Activated CD8-positive, alpha-beta memory T cell treated with anti-CD3 and anti-CD28 coated beads for 24 hours (primary cell): ENCODE results near the gene RBM41.
"Not testable (repeated sequence)": the region's sequence is repeated elsewhere in the genome, so short reads cannot be mapped to it uniquely, and the experiment has no call there.

Experiments
- DNase-seq: peaks from one replicate; pipeline ENCODE4 v3.0.0-alpha.2; 2020

The RBM41 gene

GRCh38 chrX:107118322-107119147 is at the start of gene RBM41:
TSS of gene RBM41 (minus strand) at chrX:107118822. CDS start at chrX:107118773, 49 bp downstream.
- DNase-seq: peak; percentile 78

- DNase-seq: no peak
Measured at GRCh38 chrX:107168257-107168656, 49.6 kb upstream of the RBM41 start.

- DNase-seq: no peak
Measured at GRCh38 chrX:107167163-107167921, 48.7 kb upstream of the RBM41 start.

GRCh38 chrX:107157618-107158017 is 39.0 kb upstream of the RBM41 start:
- DNase-seq: not testable (repeated sequence)

GRCh38 chrX:107155621-107156430 is 37.2 kb upstream of the RBM41 start:
- not testable (repeated sequence) for DNase-seq

- DNase-seq: no peak
Measured at GRCh38 chrX:107154787-107155620, 36.4 kb upstream of the RBM41 start.

GRCh38 chrX:107153005-107153404 is 34.4 kb upstream of the RBM41 start:
- DNase-seq: no peak

- DNase-seq: no peak
Measured at GRCh38 chrX:107146670-107147069, 28.0 kb upstream of the RBM41 start.

GRCh38 chrX:107135965-107136307 is 17.3 kb upstream of the RBM41 start:
- no peak for DNase-seq

GRCh38 chrX:107135049-107135964 is 16.7 kb upstream of the RBM41 start:
- no peak for DNase-seq

- DNase-seq: no peak
Measured at GRCh38 chrX:107123750-107124149, 5.1 kb upstream of the RBM41 start.

GRCh38 chrX:107119283-107119682 is 661 bp upstream of the RBM41 start:
- no peak for DNase-seq

GRCh38 chrX:107117993-107118321 is 665 bp downstream of the RBM41 start:
- DNase-seq: no peak

GRCh38 chrX:107107459-107107858 is 11.2 kb downstream of the RBM41 start:
- DNase-seq: no peak

GRCh38 chrX:107102980-107103379 is 15.6 kb downstream of the RBM41 start:
- DNase-seq: no peak

- no peak for DNase-seq
Measured at GRCh38 chrX:107076158-107076557, 42.5 kb downstream of the RBM41 start.

GRCh38 chrX:107057731-107058130 is 60.9 kb downstream of the RBM41 start:
- not testable (repeated sequence) for DNase-seq

- DNase-seq: no peak
Measured at GRCh38 chrX:107054978-107055377, 63.6 kb downstream of the RBM41 start.

GRCh38 chrX:107050195-107050709 is 68.4 kb downstream of the RBM41 start:
- no peak for DNase-seq

GRCh38 chrX:107047622-107048021 is 71.0 kb downstream of the RBM41 start:
- DNase-seq: no peak

- no peak for DNase-seq
Measured at GRCh38 chrX:107029752-107030151, 88.9 kb downstream of the RBM41 start.
